Muscle of leg (tissue), 11 donors: ENCODE data around the gene FNDC11. TPM values are rescaled to one million over a fixed set of nuclear protein-coding genes. Genes with fewer than 3 reads are reported as not detected.

Source experiments
- DNase-seq: peaks from one replicate; pipeline ENCODE4 v3.0.0; 2013
- H3K27ac ChIP-seq: one replicate; pipeline ENCODE4 v1.5.1; 2013; ENCODE audit warnings: mild to moderate bottlenecking, low read length, control low read depth
- H3K27me3 ChIP-seq: one replicate; pipeline ENCODE4 v1.6.1; 2013; ENCODE audit warnings: low read length; ENCODE audit not compliant: control insufficient read depth, insufficient read depth
- H3K36me3 ChIP-seq: one replicate; pipeline ENCODE4 v1.6.1; 2013; ENCODE audit warnings: low read length; ENCODE audit not compliant: control insufficient read depth, insufficient read depth
- H3K4me1 ChIP-seq: one replicate; pipeline ENCODE4 v1.6.1; 2013; ENCODE audit warnings: low read length; ENCODE audit not compliant: control insufficient read depth, insufficient read depth
- H3K4me3 ChIP-seq: one replicate; pipeline ENCODE4 v1.5.1; 2013; ENCODE audit warnings: low read length, control low read depth
- H3K9me3 ChIP-seq: replicated peaks from 2 replicates; pipeline ENCODE4 v1.6.1; 2013; ENCODE audit warnings: low read depth, low read length; ENCODE audit not compliant: control insufficient read depth
- WGBS: methylation state at CpG from one replicate; pipeline ENCODE4 v1.1.5; 2013; ENCODE audit warnings: missing lambda C conversion rate; ENCODE audit not compliant: insufficient coverage; 5-methylcytosine and 5-hydroxymethylcytosine counted together
- polyA plus RNA-seq, 8 donors: library from polyadenylated mRNA; unstranded; fragments of 120-200 nt; gene quantifications; one replicate each; pipeline versions ENCODE4 v1.2.1 to v1.2.3, GENCODE V29; 2013; ENCODE audit warnings: inconsistent platforms in 1 of 8, low replicate concordance in 1 of 8; ENCODE audit not compliant: insufficient read length in 8 of 8, insufficient read depth in 1 of 8
- total RNA-seq: library from RNA; stranded (reverse); fragments of 120-200 nt; gene quantifications from one replicate; pipeline ENCODE4 v1.2.4, GENCODE V29; 2013

The FNDC11 gene
- total and polyA plus RNA-seq, 9 donors: 0.07 to 0.31 (median 0.13) TPM

- H3K27ac ChIP-seq: no peak overlapping the region
- WGBS: 85% methylated on average over 25 of the region's 29 CpGs
- DNase-seq: no peak
- no peaks in the 10 kb centered on the region for H3K36me3 ChIP-seq
- H3K9me3 ChIP-seq: no peaks in the 10 kb centered on the region
- peaks cover 12% of the 10 kb centered on the region for H3K27me3 ChIP-seq
- no peak overlapping the region for H3K4me3 ChIP-seq
- peaks cover 21% of the 10 kb centered on the region for H3K4me1 ChIP-seq
These were observed 14.3 kb upstream of the FNDC11 start for GRCh38 chr20:63539441-63540370.

- H3K27ac ChIP-seq: no peak overlapping the region
- 60% methylated on average over 48 of the region's 49 CpGs for WGBS
These were observed 13.4 kb upstream of the FNDC11 start for GRCh38 chr20:63540417-63541186.

GRCh38 chr20:63541371-63541770 is 12.6 kb upstream of the FNDC11 start:
- Histone ChIP-seq H3K27me3 (peaks cover 15% of the 10 kb centered on the region), H3K4me1 (peaks cover 14% of the 10 kb centered on the region), H3K4me3 (no peak overlapping the region), H3K27ac (no peak overlapping the region), H3K36me3 (no peaks in the 10 kb centered on the region), H3K9me3 (no peaks in the 10 kb centered on the region)
- DNase-seq: no peak
- WGBS: 91% methylated on average over 27 of the region's 28 CpGs

More at GRCh38 chr20:63540417-63541186, 13.4 kb upstream of the FNDC11 start:
- Histone ChIP-seq H3K9me3 (no peaks in the 10 kb centered on the region), H3K4me1 (peaks cover 16% of the 10 kb centered on the region), H3K4me3 (no peak overlapping the region), H3K36me3 (no peaks in the 10 kb centered on the region), H3K27me3 (peaks cover 11% of the 10 kb centered on the region)
- DNase-seq: no peak

GRCh38 chr20:63542031-63542559 is 11.9 kb upstream of the FNDC11 start:
- no peak overlapping the region for H3K27ac ChIP-seq
- no peaks in the 10 kb centered on the region for H3K9me3 ChIP-seq
- peaks cover 23% of the 10 kb centered on the region for H3K27me3 ChIP-seq
- no peak for DNase-seq
- H3K36me3 ChIP-seq: no peaks in the 10 kb centered on the region
- 82% methylated on average over 33 of the region's 36 CpGs for WGBS
- H3K4me3 ChIP-seq: no peak overlapping the region
- H3K4me1 ChIP-seq: peaks cover 10% of the 10 kb centered on the region

- Histone ChIP-seq H3K27me3 (peaks cover 29% of the 10 kb centered on the region), H3K4me1 (peaks cover 5% of the 10 kb centered on the region), H3K36me3 (no peaks in the 10 kb centered on the region), H3K4me3 (no peak overlapping the region), H3K27ac (no peak overlapping the region), H3K9me3 (no peaks in the 10 kb centered on the region)
- WGBS: 77% methylated on average over 10 of the region's 10 CpGs
- DNase-seq: no peak
These were observed 11.3 kb upstream of the FNDC11 start for GRCh38 chr20:63542696-63543095.

DNA sequence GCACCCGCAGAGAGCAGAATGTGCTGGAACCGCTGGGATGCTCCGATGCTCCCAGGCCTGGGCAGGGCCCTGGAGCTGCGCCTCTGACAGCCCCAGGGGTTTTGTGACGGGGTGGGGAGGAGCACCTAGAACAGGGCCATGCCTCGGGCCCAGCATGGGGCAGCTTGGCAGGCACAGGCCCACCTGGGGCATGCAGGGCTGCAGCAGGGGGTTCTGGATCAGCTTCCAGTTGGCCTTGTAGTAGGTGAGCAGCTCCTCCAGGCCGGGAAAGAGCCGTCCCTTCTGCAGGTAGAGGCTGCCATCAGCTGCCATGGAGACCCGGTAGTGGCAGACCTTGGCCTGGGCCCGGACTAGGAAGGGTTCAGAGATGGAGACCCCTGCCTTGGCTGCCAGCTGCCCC is 10.8 kb upstream of the FNDC11 start:
- Histone ChIP-seq H3K4me1 (peaks cover 2% of the 10 kb centered on the region), H3K9me3 (no peaks in the 10 kb centered on the region), H3K27ac (no peak overlapping the region), H3K27me3 (peaks cover 33% of the 10 kb centered on the region), H3K36me3 (no peaks in the 10 kb centered on the region), H3K4me3 (no peak overlapping the region)
- DNase-seq: no peak
- 73% methylated on average over 8 of the region's 10 CpGs for WGBS

- Histone ChIP-seq H3K4me3 (no peak overlapping the region), H3K4me1 (no peaks in the 10 kb centered on the region), H3K36me3 (no peaks in the 10 kb centered on the region), H3K27me3 (peaks cover 39% of the 10 kb centered on the region), H3K9me3 (no peaks in the 10 kb centered on the region), H3K27ac (no peak overlapping the region)
- 82% methylated on average over 4 of the region's 6 CpGs for WGBS
- no peak for DNase-seq
These were observed 10.2 kb upstream of the FNDC11 start for GRCh38 chr20:63543733-63544132.

DNA sequence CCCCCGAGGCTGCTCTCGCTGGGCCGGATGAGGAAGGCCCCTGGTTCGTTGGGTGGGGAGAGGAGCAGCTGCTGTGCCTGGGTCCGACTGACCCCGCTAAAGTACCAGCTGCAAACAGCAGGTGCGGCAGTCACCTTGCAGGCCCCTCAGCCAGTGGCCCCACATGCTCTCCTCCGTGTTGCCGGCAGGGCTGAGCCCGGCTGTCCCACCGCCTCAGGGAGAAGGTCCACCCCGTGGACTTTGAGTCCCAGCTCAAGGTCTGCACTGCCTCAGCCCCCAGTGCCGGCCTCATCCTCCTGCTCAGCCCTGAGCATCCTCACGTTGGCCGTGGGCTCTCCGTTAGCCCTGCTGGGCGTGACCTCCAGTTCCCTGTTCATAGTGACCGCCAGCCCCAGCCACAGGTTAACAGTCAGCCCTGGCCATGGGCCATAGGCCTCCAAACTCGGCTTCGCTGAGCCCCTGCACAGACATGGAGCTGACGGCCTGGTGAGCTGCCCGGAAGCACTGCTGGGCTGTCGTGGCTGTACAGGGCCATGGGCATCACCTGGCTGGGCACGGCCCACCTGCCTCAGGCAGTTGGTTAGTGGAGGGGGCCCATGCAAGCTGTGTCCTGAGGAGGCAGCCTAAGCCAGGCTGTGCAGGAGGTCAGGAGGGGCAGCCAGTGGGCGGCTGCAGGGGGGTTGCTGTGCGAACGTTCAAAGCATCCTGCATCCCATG is 9.6 kb upstream of the FNDC11 start:
- Histone ChIP-seq H3K36me3 (no peaks in the 10 kb centered on the region), H3K4me1 (no peaks in the 10 kb centered on the region), H3K4me3 (no peak overlapping the region), H3K27me3 (peaks cover 43% of the 10 kb centered on the region), H3K27ac (no peak overlapping the region), H3K9me3 (no peaks in the 10 kb centered on the region)
- DNase-seq: no peak
- 57% methylated on average over 27 of the region's 27 CpGs for WGBS

- no peak for DNase-seq
- Histone ChIP-seq H3K4me3 (no peak overlapping the region), H3K9me3 (no peaks in the 10 kb centered on the region), H3K27me3 (peaks cover 45% of the 10 kb centered on the region), H3K36me3 (no peaks in the 10 kb centered on the region), H3K4me1 (no peaks in the 10 kb centered on the region), H3K27ac (no peak overlapping the region)
- 59% methylated on average over 17 of the region's 19 CpGs for WGBS
These were observed 8.9 kb upstream of the FNDC11 start for GRCh38 chr20:63544958-63545516.
